ENCODE measurements around the gene MACROD2.

The MACROD2 gene

GRCh38 chr20:15292405-15292804, 1297.1 kb downstream of the MACROD2 start:
- no peak overlapping the region for H3K4me3 ChIP-seq (ENCODE audit: low read depth, low read length)
- POLR2A ChIA-PET: no interaction called here
- H3K9me3 ChIP-seq (ENCODE audit: control insufficient read depth, insufficient read depth, low read depth, low read length): no peaks in the 10 kb centered on the region
- H3K4me1 ChIP-seq (ENCODE audit: control insufficient read depth, insufficient read depth, low read length): no peaks in the 10 kb centered on the region
- TF ChIP-seq ZNF394 (tag by site-specific recombination; IDR thresholded peaks at IDR 0.05; ENCODE audit: borderline replicate concordance) (no peak), MEIS1 (CRISPR knock-in tag; IDR thresholded peaks at IDR 0.05; ENCODE audit: borderline replicate concordance) (no peak), ZNF623 (tag by site-specific recombination; IDR thresholded peaks at IDR 0.05) (no peak), PRDM2 (tag by site-specific recombination; IDR thresholded peaks at IDR 0.05; ENCODE audit: borderline replicate concordance) (no peak), YY2 (tag by site-specific recombination; IDR thresholded peaks at IDR 0.05) (no peak), ZBTB7A (tag by site-specific recombination; IDR thresholded peaks at IDR 0.05; ENCODE audit: low read depth) (no peak), ZNF544 (tag by site-specific recombination; IDR thresholded peaks at IDR 0.05) (no peak), ZNF155 (tag by site-specific recombination; IDR thresholded peaks at IDR 0.05) (no peak), ZNF701 (tag by site-specific recombination; IDR thresholded peaks at IDR 0.05) (no peak), HOXC10 (CRISPR knock-in tag; IDR thresholded peaks at IDR 0.05) (no peak), ZNF76 (tag by site-specific recombination; IDR thresholded peaks at IDR 0.05; ENCODE audit: borderline replicate concordance, low read depth) (no peak)
- TF ChIP-seq, protein P1, sequence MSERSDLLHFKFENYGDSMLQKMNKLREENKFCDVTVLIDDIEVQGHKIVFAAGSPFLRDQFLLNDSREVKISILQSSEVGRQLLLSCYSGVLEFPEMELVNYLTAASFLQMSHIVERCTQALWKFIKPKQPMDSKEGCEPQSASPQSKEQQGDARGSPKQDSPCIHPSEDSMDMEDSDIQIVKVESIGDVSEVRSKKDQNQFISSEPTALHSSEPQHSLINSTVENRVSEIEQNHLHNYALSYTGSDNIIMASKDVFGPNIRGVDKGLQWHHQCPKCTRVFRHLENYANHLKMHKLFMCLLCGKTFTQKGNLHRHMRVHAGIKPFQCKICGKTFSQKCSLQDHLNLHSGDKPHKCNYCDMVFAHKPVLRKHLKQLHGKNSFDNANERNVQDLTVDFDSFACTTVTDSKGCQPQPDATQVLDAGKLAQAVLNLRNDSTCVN (tag by site-specific recombination; optimal IDR thresholded peaks at IDR 0.05): no peak
- CTCF ChIA-PET: interaction anchor here (1.0 kb wide), 1 partner anchor 10 kb away, joined by 3 read pairs; no protein-coding TSS in a partner anchor
- H3K27ac ChIP-seq (ENCODE audit: extremely low read depth, low read depth, low read length): no peak overlapping the region
- no peaks in the 10 kb centered on the region for H3K36me3 ChIP-seq (ENCODE audit: control insufficient read depth in 2 of 2, insufficient read depth in 1 of 2, low read length in 2 of 2)

DNA sequence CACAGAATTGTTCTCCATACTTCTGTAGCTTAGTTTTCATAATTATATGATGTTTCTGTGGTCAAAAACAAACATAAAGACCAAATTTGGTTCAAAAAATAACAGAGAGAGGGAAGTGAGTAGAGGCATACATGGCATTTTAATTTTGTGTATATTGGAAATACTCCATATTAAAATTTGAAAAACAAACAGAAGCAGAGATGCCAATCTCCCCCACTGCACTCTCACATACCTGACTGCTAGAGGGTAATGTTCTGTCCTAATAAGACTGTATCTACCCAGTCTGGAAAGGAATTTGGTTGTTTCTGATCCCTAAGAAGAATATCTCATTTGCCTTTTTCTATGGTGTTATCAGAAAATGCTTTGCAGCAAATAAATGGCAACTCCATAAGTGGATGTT, 1301.1 kb downstream of the MACROD2 start:
- Histone ChIP-seq H3K36me3 (ENCODE audit: control insufficient read depth in 2 of 2, insufficient read depth in 1 of 2, low read length in 2 of 2) (no peaks in the 10 kb centered on the region), H3K4me1 (ENCODE audit: control insufficient read depth, insufficient read depth, low read length) (no peaks in the 10 kb centered on the region), H3K9me3 (ENCODE audit: control insufficient read depth, insufficient read depth, low read depth, low read length) (no peaks in the 10 kb centered on the region), H3K4me3 (ENCODE audit: low read depth, low read length) (no peak overlapping the region), H3K27ac (ENCODE audit: extremely low read depth, low read depth, low read length) (no peak overlapping the region)
- ChIA-PET CTCF (interaction anchor here (0.6 kb wide), 1 partner anchor 21 kb away, joined by 3 read pairs; no protein-coding TSS in a partner anchor), POLR2A (no interaction called here)
- TF ChIP-seq ZNF2 (tag by site-specific recombination; IDR thresholded peaks at IDR 0.05) (no peak), ZNF776 (tag by site-specific recombination; IDR thresholded peaks at IDR 0.05; ENCODE audit: borderline replicate concordance) (no peak), ZNF266 (tag by site-specific recombination; IDR thresholded peaks at IDR 0.05; ENCODE audit: low read depth) (no peak), ZNF514 (tag by site-specific recombination; IDR thresholded peaks at IDR 0.05) (no peak), OVOL3 (tag by site-specific recombination; IDR thresholded peaks at IDR 0.05) (no peak), PRDM2 (tag by site-specific recombination; IDR thresholded peaks at IDR 0.05; ENCODE audit: borderline replicate concordance) (no peak), ZNF843 (tag by site-specific recombination; IDR thresholded peaks at IDR 0.05) (no peak)
- TF ChIP-seq, protein P2, sequence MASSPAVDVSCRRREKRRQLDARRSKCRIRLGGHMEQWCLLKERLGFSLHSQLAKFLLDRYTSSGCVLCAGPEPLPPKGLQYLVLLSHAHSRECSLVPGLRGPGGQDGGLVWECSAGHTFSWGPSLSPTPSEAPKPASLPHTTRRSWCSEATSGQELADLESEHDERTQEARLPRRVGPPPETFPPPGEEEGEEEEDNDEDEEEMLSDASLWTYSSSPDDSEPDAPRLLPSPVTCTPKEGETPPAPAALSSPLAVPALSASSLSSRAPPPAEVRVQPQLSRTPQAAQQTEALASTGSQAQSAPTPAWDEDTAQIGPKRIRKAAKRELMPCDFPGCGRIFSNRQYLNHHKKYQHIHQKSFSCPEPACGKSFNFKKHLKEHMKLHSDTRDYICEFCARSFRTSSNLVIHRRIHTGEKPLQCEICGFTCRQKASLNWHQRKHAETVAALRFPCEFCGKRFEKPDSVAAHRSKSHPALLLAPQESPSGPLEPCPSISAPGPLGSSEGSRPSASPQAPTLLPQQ (tag by site-specific recombination; IDR thresholded peaks at IDR 0.05): no peak
- TF ChIP-seq, protein P3, sequence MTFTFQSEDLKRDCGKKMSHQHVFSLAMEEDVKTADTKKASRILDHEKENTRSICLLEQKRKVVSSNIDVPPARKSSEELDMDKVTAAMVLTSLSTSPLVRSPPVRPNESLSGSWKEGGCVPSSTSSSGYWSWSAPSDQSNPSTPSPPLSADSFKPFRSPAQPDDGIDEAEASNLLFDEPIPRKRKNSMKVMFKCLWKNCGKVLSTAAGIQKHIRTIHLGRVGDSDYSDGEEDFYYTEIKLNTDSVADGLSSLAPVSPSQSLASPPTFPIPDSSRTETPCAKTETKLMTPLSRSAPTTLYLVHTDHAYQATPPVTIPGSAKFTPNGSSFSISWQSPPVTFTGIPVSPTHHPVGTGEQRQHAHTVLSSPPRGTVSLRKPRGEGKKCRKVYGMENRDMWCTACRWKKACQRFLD (tag by site-specific recombination; IDR thresholded peaks at IDR 0.05): no peak
